KG1 (cell line): ENCODE results near the gene DLEC1.
"Not testable (repeated sequence)": the region's sequence is repeated elsewhere in the genome, so short reads cannot be mapped to it uniquely, and the experiment has no call there.

ENCODE experiments used
- DNase-seq: peaks from one replicate; lab custom pipeline; 2025; lab: John Stamatoyannopoulos, UW

DLEC1 gene

DNA sequence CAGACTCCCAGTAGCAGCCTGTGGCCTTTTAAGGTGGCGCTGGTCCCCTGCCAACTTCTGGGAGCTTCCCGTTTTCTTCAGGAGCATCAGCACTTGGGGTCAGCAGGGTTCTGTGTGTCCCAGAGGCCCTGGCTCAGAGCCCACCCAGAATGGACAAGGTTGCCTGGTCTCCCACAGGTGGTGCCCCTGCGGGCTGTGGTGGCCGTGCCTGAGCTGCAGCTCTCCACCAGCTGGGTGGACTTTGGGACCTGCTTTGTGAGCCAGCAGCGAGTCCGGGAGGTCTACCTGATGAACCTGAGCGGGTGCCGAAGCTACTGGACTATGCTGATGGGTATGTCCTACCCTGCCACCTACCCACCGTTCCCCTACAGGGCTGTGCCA, 82.4 kb downstream of the DLEC1 start:
- no peak for DNase-seq

DNA sequence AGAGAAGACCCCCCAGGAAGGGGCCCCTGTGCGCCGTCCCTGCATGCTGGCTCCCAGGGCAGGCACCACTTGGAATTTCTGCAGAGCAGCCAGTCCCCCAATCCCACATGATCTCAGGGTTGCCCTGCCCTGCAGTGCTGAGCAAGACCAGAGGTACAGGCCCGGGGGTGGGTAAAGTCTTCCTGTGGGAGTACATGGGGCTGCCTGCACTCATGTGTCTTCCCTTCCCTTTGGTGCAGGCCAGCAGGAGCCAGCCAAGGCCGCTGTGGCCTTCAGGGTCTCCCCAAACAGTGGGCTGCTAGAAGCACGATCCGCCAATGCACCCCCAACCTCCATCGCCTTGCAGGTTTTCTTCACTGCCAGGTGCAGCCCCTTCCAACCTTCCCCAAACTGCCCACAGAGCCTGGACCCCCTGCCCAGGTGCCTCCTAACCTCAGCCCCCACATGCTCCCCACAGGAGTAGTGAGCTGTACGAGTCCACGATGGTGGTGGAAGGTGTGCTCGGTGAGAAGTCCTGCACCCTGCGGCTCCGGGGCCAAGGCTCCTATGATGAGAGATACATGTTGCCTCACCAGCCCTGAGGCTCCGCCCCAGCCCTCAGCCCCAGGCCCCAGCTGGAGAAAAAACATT, 82.9 kb downstream of the DLEC1 start:
- DNase-seq: no peak

DNA sequence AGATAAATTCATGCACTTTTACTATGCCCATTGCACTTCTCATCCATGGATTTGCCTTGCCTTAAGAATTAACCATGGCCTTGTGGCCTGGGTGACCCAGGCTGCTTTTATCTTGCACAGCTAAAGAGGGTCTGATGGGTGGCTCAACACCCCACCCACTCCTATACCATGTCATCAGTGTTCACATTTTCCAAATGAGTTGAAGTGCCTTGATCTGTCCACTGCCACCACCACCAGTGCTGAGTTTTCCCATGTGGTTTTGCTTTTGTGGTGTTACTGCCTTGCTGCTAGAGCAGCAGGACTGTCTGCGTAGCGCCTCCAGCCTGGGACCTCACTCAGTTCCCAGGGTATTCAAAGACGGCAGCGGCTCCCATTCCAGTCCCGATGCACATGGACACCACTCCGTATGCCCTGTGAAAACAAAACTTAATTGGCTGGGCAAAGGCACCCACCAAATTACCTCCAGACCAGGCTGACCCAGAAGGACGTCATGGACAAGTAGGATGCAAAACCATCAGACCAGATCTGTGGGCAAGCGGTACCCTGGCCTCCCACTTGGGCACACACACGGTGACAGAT, 83.8 kb downstream of the DLEC1 start:
- DNase-seq: no peak

DNA sequence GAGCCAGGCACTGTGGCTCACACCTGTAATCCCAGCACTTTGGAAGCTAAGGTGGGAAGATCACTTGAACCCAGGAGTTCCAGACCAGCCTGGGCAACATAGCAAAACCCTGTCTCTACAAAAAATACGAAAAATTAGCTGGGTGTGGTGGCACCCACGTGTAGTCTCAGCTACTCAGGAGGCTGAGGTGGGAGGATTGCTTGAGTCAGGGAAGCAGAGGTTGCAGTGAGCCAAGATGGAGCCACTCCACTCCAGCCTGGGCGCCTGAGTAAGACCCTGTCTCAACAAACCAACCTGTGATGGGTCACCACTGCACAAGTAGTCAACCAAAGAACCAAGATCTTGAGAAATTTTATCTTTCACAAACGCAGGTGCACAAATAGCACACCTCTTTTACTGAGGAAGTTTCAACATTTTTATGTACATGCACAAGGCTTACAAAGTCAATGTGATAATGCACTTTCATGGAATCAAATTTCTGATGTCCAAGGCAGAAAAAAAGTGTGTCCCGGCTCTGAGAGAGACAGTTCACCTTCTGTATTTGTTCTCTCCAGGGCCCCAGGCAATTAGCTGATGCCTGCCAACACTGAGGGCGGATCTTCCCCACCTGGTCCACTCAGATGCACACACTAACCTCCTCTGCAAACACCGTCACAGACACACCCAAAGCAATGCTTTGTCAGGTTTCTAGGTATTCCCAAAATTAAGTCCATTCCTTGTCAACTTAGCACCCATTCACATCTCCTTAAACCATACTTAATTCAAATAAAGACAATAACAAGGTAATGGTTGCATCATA, 85.5 kb downstream of the DLEC1 start:
- no peak for DNase-seq

DNA sequence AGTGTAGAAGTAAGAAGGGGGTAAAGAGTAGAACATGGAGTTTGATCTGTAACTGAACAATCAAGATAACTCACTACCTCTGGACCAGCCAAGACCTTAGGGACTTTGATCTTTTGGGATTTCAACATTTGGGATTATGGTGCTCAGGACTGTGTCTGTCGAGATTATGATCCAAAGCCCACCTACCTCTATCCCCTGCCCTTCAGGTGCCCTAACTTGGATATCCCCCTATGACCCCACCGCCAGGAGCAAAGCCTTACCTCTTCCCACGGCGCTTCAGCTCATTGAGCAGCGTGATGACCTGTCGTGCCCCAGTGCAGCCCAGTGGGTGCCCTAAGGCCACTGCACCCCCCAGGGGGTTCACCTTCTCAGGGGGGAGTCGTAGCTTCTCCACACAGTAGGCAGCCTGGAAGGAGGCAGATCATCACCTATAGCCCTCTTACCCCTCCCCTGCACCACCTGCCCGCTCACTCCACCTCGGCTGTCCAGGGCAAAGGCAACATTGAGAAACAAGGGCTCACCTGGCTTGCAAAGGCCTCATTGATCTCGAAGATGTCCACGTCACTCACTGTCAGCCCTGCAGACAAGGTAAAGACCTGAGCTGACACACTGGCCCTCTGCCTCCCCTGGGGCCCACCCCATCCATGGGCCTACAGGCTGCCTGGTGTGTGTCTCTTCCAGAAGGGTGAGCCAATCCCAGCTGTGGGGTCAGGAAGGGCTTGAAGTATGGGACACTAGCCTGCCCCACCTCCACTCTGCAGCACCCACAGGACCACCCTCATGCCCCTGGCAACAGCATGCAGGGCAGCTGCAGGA, 86.5 kb downstream of the DLEC1 start:
- no peak for DNase-seq

DNA sequence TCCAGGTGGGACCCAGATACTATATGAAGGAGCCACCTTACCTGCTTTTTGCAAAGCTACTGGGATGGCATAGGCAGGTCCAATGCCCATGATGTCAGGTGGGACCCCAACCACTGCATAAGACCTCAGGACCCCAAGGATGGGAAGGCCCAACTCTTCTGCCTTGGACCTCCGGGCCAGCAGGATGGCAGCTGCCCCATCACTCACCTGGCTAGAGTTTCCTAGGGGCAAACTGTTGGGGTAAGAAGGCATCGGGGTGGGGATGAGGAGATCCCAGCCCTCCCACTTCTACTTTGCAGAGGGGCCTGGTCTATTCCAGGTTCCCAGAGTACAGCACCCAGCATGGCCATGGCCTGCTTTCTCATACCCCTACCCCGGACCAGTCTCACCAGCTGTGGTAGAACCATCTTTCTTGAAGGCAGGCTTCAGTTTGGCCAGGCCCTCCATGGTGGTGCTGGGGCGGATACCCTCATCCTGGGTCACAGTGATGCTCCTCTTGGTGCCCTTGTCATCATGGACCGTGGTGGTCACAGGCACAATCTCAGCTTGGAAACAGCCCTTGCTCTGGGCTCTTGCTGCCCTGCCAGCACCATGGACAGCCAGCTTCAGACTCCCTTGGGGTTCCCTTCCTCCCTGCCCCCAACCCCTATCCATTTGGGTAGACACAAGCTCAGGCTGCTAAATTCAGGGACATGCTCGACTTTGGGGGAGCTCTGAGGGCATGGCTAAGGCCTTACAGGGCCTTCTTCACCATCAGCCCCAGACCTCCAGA, 87.3 kb downstream of the DLEC1 start:
- DNase-seq: no peak

DNA sequence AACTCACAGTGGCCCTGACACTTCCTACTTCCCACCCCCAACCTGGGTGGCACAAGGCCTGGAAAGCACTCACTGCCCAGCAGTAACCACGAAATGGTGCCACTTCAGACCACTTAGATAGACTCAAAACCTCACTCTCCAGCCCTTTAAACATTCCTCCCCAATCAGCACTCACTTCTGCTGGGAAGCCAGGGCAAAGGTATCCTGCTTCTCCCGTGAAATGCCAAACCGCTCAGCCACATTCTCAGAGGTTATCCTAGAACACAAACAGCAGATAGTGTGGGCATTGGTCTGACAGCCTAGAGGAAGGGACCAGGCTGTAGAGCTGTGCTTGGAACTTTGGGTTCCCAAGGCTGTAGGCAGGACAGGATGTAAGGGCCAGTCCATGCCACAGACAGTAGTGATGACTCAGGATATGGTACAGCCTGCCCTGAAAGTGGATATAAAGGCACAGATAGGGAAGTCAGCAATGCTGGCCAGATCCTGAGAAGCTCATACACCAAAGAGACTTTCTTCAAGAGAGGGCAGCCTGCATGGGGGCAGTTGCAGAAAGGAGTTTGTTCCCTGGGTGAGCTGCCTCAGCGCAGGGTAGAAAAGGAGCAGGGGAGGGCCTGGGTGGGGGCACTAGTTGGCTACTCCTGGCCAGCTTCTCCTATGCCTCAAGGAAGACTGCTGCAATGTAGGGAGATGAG, 88.7 kb downstream of the DLEC1 start:
- no peak for DNase-seq

DNA sequence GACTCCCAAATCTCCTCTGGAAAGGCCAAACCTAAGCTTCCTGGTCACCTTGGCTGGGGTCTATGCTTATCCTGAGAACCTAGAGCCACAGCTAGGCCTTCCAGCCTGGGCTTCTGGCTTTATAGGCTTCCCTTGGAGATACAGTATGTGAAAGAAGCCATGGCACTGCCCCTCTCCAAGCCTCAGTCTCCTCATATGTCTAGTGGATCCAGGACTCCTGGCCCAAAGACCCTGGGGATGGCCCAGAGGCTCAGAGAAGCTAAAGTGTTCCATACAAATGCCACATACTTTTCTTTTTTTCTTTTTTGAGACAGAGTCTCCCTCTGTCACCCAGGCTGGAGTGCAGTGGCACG, 89.3 kb downstream of the DLEC1 start:
- no peak for DNase-seq

DNA sequence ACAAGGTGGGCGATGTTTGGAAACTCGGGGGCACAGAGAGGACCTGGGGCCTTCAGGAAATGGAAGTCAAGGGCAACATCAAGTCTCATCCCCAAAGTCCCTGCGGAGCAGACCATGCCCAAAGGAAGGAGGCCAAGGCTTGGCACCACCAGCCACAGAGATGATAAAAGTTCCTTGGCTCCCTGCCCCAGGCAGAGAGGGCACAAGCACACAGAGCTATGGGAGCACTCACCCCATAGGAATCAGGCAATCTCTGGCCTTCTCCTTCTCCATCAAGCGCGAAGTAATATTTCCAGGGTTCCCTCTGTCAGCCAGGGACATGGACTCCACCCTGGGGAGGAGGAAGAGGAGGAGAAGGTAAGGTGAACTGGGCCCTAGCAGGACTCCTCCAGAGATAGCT, 90.0 kb downstream of the DLEC1 start:
- DNase-seq: no peak

DNA sequence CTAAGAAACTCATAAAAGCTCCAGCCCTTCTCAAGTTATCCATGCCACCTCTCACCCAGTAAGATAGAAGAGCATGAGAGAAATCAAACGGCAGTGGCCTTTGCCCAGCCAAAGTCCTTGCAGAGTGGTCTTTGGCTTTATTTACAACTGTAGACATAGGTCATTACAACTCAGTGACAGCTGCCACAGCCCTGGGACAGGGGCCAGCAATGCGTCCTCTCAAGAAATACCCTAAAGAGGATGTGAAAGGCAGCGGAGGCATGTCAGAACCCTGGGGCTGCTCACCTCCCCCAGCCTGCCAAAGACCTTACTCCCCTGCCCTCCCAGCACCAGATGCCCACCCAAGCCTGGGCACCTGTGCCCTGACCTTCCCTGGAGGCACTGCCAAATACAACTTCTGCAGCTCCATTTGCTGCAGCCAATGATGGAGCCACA, 91.6 kb downstream of the DLEC1 start:
- DNase-seq: no peak

DNA sequence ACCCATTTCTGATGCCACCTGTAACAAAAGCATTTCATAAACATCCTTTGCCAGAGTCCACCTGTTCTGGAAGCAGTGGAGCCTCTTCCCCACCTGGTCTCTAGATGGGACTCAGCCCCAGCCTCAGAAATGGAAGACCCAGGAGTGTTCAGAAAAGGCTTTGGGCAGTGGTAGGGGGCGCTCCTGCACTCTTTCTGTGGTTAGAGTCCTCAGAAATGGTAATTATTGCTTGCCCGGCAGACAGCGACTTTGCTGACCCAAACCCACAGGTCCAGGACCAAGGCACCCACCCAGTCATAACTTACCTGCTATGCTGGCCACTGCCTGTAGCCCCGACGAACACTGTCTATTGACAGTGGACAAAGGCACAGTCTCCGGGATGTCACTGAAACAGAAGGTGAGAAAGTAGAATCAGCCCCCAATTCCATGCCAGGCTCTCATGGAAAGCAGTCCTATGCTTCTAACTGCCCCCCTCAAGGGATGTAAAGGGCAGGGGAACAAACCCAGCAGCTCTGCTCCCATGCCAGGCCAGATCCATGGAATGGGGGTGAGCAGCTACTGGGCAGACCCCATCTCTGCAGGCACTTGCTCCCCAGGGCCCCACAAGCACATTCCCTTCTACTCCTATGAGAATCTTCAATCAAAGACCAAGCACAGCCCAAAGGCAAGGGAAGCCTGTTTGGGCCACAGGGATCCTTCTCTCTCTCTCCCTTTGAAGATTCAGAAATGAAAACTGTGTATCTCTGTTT, 92.8 kb downstream of the DLEC1 start:
- DNase-seq: no peak

DNA sequence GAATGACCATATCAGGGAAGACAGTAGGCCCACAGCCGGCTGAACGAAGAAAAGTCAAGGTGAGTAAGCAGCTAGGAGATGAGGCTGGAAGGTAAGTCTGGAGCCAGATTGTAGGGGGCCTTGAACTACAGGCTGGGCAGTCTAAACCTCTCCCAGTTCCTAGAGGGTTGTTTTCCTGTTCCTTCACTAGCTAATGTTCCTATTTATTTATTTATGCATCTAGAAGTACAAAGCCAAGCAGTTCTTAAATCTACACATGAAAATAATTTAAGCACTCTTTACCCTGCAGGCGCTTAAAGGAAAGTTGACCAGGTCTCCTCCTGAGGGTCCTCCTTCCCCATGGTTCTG, 94.2 kb downstream of the DLEC1 start:
- no peak for DNase-seq

DNA sequence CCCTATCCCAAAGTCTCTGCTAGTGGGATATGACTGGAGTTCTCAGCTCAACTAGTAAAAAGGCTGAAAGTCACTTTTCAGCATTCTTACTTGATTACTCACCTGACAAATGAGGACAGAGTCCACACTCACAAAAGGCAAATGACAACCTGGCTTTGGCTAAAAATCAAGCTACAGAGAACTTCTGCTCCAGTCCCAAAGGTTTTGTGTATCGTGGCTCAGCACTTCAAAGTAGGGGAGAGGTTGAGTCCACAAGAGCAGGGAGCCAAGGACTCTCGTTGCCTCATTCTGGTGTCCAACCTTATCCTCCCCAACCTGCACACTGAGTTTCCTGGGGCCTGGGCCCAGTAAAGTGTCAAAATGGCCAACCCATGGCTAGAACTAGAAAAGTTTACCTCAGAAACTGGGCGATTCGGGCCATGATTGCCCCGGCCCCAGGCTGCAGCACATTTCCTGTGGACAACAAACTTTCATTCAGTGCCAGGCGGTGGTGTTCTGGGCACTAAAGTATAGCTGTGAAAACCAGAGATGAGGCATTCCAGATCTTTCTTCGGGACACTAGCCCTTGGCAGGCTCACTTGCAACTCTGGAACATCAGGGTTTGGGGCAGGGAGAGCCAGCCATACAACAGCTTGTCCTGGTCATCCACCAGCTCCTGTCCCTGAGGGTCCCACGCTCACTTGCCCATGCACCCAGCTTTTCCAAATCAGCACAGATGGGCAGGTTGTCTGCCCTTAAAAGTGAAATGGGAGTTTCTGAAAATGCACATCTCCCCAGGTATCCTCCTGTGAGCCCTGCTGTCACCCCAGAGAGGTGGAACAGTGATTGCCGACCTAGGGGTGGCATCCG, 94.8 kb downstream of the DLEC1 start:
- DNase-seq: no peak

DNA sequence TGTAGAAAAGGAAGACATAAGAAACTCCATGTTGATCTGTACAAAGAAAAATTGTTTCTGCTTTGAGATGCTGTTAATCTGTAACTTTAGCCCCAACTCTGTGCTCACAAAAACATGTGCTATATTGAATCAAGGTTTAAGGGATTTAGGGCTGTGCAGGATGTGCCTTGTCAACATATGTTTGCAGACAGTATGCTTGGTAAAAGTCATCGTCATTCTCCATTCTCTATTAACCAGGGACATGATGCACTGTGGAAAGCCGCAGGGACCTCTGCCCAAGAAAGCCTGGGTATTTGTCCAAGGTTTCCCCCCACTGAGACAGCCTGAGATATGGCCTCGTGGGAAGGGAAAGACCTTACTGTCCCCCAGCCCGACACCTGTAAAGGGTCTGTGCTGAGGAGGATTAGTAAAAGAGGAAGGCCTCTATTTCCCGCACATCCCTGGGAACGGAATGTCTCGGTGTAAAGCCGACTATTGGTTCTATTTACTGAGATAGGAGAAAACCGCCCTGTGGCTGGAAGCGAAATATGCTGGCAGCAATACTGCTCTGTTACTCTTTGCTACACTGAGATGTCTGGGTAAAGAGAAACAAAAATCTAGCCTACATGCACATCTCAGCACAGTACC, 95.6 kb downstream of the DLEC1 start:
- DNase-seq: not testable (repeated sequence)

DNA sequence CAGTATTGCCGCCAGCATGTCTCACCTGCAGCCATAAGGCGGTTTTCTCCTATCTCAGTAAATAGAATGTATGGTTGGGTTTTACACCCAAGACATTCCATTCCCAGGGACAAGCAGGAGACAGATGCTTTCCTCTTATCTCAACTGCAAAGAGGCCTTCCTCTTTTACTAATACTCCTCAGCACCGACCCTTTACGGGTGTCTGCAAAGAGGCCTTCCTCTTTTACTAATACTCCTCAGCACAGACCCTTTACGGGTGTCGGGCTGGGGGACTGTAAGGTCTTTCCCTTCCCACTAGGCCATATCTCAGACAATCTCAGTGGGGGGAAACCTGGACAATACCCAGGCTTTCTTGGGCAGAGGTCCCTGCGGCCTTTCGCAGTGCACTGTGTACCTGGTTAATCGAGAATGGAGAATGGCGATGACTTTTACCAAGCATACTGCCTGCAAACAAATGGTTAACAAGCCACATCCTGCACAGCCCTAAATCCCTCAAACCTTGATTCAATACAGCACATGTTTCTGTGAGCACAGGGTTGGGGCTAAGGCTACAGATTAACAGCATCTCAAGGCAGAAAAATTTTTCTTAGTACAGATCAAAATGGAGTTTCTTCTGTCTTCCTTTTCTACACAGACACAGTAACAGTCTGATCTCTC, 96.7 kb downstream of the DLEC1 start:
- DNase-seq: not testable (repeated sequence)

DNA sequence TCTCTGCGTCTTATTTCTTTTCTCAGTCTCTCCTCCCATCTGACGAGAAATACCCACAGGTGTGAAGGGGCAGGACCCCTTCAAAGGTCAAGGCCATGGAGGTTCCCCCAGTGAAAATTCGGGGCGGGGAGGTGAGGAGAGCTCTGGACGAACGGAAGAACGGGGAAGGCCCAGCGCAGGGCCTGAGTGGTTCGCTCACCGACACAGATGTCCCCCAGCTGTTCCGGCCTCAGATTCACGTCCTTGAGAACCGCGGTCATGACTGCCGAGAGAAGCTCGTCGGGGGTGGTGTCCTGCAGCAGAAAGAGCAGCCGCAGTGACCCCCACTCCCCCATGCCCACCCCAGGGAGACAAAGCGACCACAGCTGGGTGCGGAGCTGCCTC, 97.4 kb downstream of the DLEC1 start:
- no peak for DNase-seq

DNA sequence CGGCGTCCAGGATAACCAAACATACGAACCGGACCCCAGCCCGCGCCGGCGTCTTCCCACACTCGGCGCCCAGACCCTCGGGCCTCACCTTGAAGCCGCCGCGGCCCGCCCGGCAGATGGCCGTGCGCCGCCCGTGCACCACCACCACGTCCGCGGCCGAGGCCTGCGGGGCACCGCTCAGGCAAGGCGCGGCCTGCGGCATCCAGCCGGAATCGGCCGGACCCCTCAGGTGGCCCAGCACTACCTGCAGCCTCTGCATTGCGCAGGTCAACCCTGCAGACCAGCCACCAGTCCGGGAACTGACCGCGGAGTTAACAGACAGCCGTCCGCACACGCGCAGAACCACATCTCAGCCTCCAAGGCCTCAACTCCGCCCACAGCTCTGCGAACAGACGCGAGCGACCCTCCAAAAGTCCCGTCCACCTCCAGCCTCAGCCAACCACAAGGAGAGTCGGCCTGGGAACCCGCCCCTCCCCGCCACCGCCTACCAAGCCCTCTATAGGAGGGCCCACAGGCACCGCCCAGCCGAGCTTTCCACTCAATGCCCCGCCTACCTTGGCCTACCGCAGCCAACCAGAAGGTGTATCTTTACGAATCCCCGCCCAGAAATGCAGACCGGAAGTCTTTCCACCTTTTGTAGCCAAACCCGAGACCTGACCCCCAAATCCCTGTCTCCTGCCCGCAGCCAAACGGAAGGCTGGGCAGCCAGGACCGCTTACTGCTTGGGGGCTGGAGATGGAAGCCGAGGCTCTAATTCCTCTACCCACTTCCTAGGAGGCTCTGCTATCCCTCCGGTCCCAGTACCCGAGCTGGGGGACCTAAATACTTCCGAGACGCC, 98.0 kb downstream of the DLEC1 start, which contains the start of gene ACAA1:
ACAA1 (minus strand) TSS at position 351 of the 838 bp plus-strand sequence; CDS start at position 259, 92 bp downstream.
- peak; percentile 99 for DNase-seq
